22Rv1 (cell line): ENCODE results near the gene PLEKHM3.

Source experiments
- H3K27ac ChIP-seq: fragments of 450-650 bp; 2 replicates; pipeline ENCODE4 v1.5.1; 2017
- CTCF ChIP-seq: fragments of 450-650 bp; IDR thresholded peaks from 2 replicates; pipeline ENCODE4 v1.5.1; 2017; ENCODE audit warnings: mild to moderate bottlenecking
- ZFX ChIP-seq: fragments of 450-650 bp; IDR thresholded peaks from 2 replicates; pipeline ENCODE4 v1.6.1; 2017; ENCODE audit warnings: antibody characterized with exemption, borderline replicate concordance

The PLEKHM3 gene

GRCh38 chr2:207905546-207905945 is 119.8 kb downstream of the PLEKHM3 start:
- H3K27ac ChIP-seq, result no peak overlapping the region
- TF ChIP-seq ZFX, result no peak
- TF ChIP-seq CTCF, result no peak

GRCh38 chr2:207903236-207903635 is 122.1 kb downstream of the PLEKHM3 start:
- no peak overlapping the region for H3K27ac ChIP-seq
- TF ChIP-seq CTCF (no peak), ZFX (no peak)

- no peak overlapping the region for H3K27ac ChIP-seq
- TF ChIP-seq CTCF (no peak), ZFX (no peak)
These were observed 122.5 kb downstream of the PLEKHM3 start for GRCh38 chr2:207902821-207903220.

GRCh38 chr2:207901829-207902228 is 123.5 kb downstream of the PLEKHM3 start:
- no peak overlapping the region for H3K27ac ChIP-seq
- TF ChIP-seq ZFX (no peak), CTCF (no peak)

DNA sequence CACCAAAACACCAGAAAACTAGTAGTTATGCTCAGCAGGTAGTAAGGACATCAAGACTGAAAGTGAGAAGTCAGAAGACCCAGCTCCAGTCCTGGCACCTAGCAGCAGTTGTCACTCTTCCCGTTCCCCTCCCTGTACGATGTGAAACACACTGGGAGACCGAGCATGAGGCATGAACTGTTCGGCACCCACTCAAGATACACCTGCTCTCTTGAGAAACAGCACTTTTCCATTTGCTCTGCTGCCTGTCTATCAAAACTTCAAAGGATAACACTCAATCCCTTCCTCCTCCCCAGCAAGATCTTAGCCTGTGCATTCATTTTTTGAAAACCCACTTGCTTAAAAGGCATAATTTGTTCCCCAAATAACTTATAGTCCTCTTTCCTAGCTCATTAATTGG is 123.9 kb downstream of the PLEKHM3 start:
- no peak overlapping the region for H3K27ac ChIP-seq
- TF ChIP-seq ZFX (no peak), CTCF (no peak)

DNA sequence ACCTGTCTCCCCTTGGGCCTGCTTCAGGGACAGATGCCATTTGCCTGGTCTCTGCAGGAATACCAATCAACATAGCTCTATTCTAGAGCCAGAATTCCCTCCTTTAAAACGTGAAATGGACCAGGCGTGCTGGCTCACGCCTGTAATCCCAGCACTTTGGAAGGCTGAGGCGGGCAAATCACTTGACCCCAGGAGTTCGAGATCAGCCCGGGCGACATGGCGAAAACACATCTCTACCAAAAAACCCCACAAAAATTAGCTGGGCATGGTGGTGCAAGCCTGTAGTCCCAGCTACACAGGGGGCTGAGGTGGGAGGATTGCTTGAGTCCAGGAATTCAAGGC is 127.0 kb downstream of the PLEKHM3 start:
- TF ChIP-seq ZFX (no peak), CTCF (no peak)
- no peak overlapping the region for H3K27ac ChIP-seq

DNA sequence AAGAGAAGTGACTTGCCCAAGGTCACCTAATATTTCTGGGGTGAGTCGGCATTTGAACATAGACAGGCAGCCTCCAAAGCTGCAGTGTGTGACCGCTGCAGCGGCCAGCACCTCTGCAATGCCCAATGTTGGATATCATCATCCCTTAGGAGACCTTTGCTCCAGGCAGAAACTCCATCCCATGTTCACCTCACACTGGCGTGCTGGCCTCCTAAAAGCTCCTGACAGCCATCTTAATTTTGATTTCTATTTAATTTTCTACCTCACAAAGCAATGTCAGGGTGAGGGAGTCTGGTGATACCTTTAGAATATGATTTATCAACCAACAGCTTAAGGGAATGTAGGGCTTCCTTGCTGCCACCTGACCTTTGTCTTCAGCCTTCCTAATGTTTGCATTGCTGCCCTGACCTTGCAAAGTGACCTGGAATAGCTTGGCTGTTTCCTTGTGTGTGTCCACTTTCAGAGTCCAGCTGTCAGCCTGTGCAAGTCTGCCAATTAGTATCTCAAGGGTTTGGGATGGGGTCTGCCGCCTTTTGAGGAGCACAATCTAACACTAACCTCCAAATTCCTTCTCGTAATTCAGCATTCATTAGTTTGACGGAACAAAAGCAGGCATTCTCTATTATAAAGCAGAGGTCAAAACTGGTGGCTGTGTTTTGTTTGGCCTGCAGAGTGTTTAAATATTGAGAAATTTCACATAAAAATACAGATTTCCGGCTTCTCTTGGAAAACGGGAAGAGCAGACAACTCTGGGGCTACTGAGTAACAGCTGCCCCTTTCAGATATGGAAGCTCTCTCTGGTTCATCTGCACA is 127.6 kb downstream of the PLEKHM3 start:
- no peak overlapping the region; the same call in 1 of the 2 replicates for H3K27ac ChIP-seq
- TF ChIP-seq ZFX (no peak), CTCF (no peak)
